H1 (cell line): ENCODE results near the gene FXR2. TPM values are rescaled to one million over a fixed set of nuclear protein-coding genes. Genes with fewer than 3 reads are reported as not detected.
A peak's percentile ranks its signal among the peaks of the same experiment; 100 is the strongest.

ENCODE experiments used
- BCL11A ChIP-seq, 2 experiments: IDR thresholded peaks; one replicate each; pipeline ENCODE4 v1.6.1; 2011; ENCODE audit warnings: low read depth in 2 of 2, low read length in 2 of 2, mild to moderate bottlenecking in 2 of 2
- CBX5 ChIP-seq: fragments of 300-800, 300-1000 bp; sonication (generic); IDR thresholded peaks from 2 replicates; pipeline ENCODE4 v1.7.1; 2016; ENCODE audit warnings: antibody characterized with exemption, low read length, low read depth
- EGR1 ChIP-seq: IDR thresholded peaks from 2 replicates; pipeline ENCODE4 v1.6.1; 2011; ENCODE audit warnings: low read depth, low read length, borderline replicate concordance
- HDAC2 ChIP-seq, 2 experiments: fragments of 300-600 bp in 1 of 2; sonication (generic) in 1 of 2; IDR thresholded peaks; 2 replicates each; pipeline ENCODE4 v1.6.1; 2011 to 2012; ENCODE audit warnings: low read depth in 2 of 2, low read length in 2 of 2, mild to moderate bottlenecking in 2 of 2, moderate library complexity in 2 of 2, borderline replicate concordance in 1 of 2, inconsistent platforms in 1 of 2
- PHF8 ChIP-seq: fragments of 200-600 bp; sonication (generic); conservative IDR thresholded peaks from 2 replicates; pipeline ENCODE4 v1.7.1; 2012; ENCODE audit warnings: low read depth, mild to moderate bottlenecking, inconsistent platforms, low read length, moderate library complexity
- RAD21 ChIP-seq, 2 experiments: IDR thresholded peaks in 1 of 2; conservative IDR thresholded peaks in 1 of 2; 2 replicates each; pipeline ENCODE4 v1.6.1; 2011; ENCODE audit warnings: low read depth in 2 of 2, low read length in 2 of 2, improper control_type of control experiment in 1 of 2, inconsistent platforms in 1 of 2, mild to moderate bottlenecking in 1 of 2, moderate library complexity in 1 of 2
- SP1 ChIP-seq: IDR thresholded peaks from 2 replicates; pipeline ENCODE4 v1.6.1; 2011; ENCODE audit warnings: low read depth, low read length
- TBP ChIP-seq: IDR thresholded peaks from 2 replicates; pipeline ENCODE4 v1.6.1; 2011; ENCODE audit warnings: low read depth, low read length, improper control_type of control experiment
- ZNF274 ChIP-seq: IDR thresholded peaks from 2 replicates; pipeline ENCODE4 v1.7.0; 2012; ENCODE audit warnings: low read length, borderline replicate concordance; ENCODE audit errors: extremely low read depth
- polyA plus RNA-seq, 7 experiments: library from polyadenylated mRNA; depleted of rRNA in 3 of 7; stranded (reverse) in 5 of 7; unstranded in 2 of 7; fragments of >200 nt in 5 of 7; fragments of 200-250 nt in 2 of 7; gene quantifications; 1 replicate in 5 of 7; 2 replicates in 1 of 7; 4 replicates in 1 of 7; pipeline versions ENCODE4 v1.2.1 to v1.2.3, GENCODE V29; 2011 to 2013; ENCODE audit warnings: missing spikeins in 2 of 7, mixed read lengths in 2 of 7
- total RNA-seq: library from RNA; stranded (reverse); fragmentation: NEBNext Ultra II Directional; extraction: Animal tissue kit (Norgen Biotek cat#: 25700); gene quantifications from 2 replicates; pipeline ENCODE4 v1.2.1, GENCODE V29; 2021
- TF ChIP-seq, protein P1 (sequence below): fragments of 300-600 bp; sonication (generic); IDR thresholded peaks from 2 replicates; pipeline ENCODE4 v1.7.1; 2012; ENCODE audit warnings: low read length, moderate library complexity, mild to moderate bottlenecking, inconsistent platforms; ENCODE audit not compliant: insufficient replicate concordance

Gene FXR2
- total and polyA plus RNA-seq, 2 of the 8 experiments (the other 6 are each of a cell fraction or from before 2014, with no cell fraction given): 26.2 to 44.0 TPM

GRCh38 chr17:7561589-7562207 is 53.0 kb downstream of the FXR2 start, which contains the start of gene SENP3 (continued):
- TF ChIP-seq RAD21 (IDR thresholded peaks at IDR 0.05 in 1 of 2, conservative IDR thresholded peaks at IDR 0.05 in 1 of 2; ENCODE audit: low read depth in 2 of 2, low read length in 2 of 2) (no peak), TBP (peak; percentile 45; the same call in 1 of the 2 replicates), PHF8 (peak; percentile 88), ZNF274 (no peak), BCL11A (IDR thresholded peaks at IDR 0.05; ENCODE audit: low read depth in 2 of 2, low read length in 2 of 2) (no peak), EGR1 (no peak), HDAC2 (IDR thresholded peaks at IDR 0.05; ENCODE audit: borderline replicate concordance in 1 of 2, low read depth in 2 of 2, low read length in 2 of 2) (peak in 1 of 2 experiments; percentile 65; a peak in 1 of 4 replicates), CBX5 (no peak), SP1 (no peak)
- TF ChIP-seq, protein P1, sequence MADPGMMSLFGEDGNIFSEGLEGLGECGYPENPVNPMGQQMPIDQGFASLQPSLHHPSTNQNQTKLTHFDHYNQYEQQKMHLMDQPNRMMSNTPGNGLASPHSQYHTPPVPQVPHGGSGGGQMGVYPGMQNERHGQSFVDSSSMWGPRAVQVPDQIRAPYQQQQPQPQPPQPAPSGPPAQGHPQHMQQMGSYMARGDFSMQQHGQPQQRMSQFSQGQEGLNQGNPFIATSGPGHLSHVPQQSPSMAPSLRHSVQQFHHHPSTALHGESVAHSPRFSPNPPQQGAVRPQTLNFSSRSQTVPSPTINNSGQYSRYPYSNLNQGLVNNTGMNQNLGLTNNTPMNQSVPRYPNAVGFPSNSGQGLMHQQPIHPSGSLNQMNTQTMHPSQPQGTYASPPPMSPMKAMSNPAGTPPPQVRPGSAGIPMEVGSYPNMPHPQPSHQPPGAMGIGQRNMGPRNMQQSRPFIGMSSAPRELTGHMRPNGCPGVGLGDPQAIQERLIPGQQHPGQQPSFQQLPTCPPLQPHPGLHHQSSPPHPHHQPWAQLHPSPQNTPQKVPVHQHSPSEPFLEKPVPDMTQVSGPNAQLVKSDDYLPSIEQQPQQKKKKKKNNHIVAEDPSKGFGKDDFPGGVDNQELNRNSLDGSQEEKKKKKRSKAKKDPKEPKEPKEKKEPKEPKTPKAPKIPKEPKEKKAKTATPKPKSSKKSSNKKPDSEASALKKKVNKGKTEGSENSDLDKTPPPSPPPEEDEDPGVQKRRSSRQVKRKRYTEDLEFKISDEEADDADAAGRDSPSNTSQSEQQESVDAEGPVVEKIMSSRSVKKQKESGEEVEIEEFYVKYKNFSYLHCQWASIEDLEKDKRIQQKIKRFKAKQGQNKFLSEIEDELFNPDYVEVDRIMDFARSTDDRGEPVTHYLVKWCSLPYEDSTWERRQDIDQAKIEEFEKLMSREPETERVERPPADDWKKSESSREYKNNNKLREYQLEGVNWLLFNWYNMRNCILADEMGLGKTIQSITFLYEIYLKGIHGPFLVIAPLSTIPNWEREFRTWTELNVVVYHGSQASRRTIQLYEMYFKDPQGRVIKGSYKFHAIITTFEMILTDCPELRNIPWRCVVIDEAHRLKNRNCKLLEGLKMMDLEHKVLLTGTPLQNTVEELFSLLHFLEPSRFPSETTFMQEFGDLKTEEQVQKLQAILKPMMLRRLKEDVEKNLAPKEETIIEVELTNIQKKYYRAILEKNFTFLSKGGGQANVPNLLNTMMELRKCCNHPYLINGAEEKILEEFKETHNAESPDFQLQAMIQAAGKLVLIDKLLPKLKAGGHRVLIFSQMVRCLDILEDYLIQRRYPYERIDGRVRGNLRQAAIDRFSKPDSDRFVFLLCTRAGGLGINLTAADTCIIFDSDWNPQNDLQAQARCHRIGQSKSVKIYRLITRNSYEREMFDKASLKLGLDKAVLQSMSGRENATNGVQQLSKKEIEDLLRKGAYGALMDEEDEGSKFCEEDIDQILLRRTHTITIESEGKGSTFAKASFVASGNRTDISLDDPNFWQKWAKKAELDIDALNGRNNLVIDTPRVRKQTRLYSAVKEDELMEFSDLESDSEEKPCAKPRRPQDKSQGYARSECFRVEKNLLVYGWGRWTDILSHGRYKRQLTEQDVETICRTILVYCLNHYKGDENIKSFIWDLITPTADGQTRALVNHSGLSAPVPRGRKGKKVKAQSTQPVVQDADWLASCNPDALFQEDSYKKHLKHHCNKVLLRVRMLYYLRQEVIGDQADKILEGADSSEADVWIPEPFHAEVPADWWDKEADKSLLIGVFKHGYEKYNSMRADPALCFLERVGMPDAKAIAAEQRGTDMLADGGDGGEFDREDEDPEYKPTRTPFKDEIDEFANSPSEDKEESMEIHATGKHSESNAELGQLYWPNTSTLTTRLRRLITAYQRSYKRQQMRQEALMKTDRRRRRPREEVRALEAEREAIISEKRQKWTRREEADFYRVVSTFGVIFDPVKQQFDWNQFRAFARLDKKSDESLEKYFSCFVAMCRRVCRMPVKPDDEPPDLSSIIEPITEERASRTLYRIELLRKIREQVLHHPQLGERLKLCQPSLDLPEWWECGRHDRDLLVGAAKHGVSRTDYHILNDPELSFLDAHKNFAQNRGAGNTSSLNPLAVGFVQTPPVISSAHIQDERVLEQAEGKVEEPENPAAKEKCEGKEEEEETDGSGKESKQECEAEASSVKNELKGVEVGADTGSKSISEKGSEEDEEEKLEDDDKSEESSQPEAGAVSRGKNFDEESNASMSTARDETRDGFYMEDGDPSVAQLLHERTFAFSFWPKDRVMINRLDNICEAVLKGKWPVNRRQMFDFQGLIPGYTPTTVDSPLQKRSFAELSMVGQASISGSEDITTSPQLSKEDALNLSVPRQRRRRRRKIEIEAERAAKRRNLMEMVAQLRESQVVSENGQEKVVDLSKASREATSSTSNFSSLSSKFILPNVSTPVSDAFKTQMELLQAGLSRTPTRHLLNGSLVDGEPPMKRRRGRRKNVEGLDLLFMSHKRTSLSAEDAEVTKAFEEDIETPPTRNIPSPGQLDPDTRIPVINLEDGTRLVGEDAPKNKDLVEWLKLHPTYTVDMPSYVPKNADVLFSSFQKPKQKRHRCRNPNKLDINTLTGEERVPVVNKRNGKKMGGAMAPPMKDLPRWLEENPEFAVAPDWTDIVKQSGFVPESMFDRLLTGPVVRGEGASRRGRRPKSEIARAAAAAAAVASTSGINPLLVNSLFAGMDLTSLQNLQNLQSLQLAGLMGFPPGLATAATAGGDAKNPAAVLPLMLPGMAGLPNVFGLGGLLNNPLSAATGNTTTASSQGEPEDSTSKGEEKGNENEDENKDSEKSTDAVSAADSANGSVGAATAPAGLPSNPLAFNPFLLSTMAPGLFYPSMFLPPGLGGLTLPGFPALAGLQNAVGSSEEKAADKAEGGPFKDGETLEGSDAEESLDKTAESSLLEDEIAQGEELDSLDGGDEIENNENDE: no peak
